GM10266 (cell line): ENCODE data around the gene HIPK2.

ENCODE experiments used
- DNase-seq: peaks from one replicate; pipeline ENCODE4 v3.0.0; 2012; ENCODE audit errors: extremely low spot score
- TF ChIP-seq, protein P1 (sequence below): IDR thresholded peaks from 2 replicates; pipeline ENCODE4 v1.5.1; 2012; ENCODE audit warnings: mild to moderate bottlenecking, low read depth; ENCODE audit not compliant: control insufficient read depth, insufficient read depth; ENCODE audit errors: missing control alignments

The HIPK2 gene

GRCh38 chr7:139708541-139708940, 69.3 kb downstream of the HIPK2 start:
- TF ChIP-seq, protein P1, sequence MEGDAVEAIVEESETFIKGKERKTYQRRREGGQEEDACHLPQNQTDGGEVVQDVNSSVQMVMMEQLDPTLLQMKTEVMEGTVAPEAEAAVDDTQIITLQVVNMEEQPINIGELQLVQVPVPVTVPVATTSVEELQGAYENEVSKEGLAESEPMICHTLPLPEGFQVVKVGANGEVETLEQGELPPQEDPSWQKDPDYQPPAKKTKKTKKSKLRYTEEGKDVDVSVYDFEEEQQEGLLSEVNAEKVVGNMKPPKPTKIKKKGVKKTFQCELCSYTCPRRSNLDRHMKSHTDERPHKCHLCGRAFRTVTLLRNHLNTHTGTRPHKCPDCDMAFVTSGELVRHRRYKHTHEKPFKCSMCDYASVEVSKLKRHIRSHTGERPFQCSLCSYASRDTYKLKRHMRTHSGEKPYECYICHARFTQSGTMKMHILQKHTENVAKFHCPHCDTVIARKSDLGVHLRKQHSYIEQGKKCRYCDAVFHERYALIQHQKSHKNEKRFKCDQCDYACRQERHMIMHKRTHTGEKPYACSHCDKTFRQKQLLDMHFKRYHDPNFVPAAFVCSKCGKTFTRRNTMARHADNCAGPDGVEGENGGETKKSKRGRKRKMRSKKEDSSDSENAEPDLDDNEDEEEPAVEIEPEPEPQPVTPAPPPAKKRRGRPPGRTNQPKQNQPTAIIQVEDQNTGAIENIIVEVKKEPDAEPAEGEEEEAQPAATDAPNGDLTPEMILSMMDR: no peak
- peak; percentile 55 for DNase-seq

DNA sequence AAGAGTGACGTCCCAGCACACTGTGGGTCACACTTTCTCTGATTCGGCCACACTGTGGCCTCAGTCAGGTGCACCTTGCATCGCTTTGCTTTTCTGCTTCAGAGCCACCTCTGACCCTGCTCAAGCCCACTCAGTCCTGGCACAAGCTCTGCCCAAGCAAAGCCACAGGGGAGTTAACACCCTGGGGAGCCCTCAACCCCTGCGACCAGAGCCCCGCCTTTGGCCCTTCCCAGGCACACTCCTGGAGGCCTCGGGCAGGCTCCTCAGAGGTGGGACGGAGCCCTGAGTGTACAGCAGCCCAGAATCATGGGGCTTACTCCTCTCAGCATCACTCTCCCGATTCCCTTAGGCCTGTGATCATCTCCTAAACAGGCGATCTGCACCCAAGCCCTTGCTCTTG, 71.0 kb downstream of the HIPK2 start:
- DNase-seq: no peak
- TF ChIP-seq, protein P1: no peak

DNA sequence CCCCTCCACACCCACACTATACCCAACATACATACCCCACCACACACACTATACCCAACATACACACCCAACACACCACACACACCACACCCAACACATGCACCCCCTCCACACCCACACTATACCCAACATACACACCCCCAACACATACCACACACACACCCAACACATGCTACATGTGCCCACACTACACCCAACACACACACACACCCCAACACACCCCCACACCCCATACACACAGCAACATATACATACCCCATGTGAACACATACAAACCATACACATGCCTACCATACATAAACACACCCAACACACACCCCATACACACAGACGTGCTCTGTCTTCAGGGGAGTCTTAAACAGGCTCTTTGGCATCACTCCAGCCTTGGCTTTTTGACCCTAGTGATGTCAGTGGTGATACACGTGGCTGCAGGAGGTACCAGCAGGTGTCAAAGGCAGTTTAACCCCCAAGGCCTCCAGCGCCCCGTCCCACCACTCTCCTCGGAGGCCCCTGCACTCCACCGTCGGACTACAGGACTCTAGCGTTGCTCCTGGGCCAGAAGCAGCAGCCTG, 73.4 kb downstream of the HIPK2 start:
- no peak for DNase-seq

DNA sequence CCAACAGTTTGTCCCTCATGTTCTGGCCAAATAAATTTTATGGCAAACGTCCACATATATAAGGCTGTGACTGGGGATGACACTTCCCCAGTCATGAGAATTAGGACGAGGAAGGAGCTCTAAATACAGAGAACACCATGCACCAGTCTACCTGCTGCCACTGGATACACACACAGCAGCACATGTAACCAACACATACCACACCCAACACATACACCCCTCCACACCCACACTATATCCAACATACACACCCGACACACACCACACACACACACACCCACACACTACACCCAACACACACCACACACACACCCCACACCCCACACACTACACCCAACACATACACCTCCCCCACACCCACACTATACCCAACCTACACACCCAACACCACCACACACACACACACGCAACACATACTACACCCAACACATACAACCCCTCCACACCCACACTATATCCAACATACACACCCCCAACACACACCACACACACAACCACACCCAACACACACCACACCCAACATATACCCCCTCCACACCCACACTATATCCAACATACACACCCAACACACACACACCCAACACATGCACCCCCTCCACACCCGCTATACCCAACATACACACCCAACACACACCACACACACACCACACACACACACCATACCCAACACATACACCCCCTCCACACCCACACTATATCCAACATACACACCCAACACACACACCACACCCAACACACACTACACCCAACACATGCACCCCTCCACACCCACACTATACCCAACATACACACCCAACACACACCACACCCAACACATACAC, 74.1 kb downstream of the HIPK2 start:
- no peak for DNase-seq
- TF ChIP-seq, protein P1: no peak

More for the DNA sequence above, 73.4 kb downstream of the HIPK2 start:
- TF ChIP-seq, protein P1: no peak

GRCh38 chr7:139702811-139703486, 74.8 kb downstream of the HIPK2 start:
- peak; percentile 62 for DNase-seq
- TF ChIP-seq, protein P1: no peak

DNA sequence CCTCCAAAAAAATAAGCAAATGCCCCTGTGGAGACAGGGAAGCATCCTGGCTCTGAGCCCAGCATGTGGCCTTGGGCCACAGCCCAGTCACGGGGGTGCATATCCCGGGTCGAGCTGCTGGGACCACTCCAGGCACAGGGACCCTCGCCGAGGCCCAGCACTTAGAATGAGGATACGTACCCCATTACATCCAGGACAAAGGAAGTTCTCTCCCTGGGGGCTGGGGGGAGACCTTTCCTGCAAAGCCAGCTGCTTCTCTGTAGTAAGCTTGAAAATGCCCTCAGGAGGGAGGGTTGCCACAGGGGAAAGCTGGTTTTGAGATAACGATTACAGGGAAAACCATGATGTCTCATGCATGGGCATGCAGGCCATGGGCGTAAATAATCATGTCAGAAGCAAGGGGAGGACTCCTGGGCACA, 75.5 kb downstream of the HIPK2 start:
- TF ChIP-seq, protein P1: no peak
- no peak for DNase-seq
